Tongue (tissue), 2 donors: ENCODE data around the gene WDR86. TPM values are rescaled to one million over a fixed set of nuclear protein-coding genes. Genes with fewer than 3 reads are reported as not detected.

ENCODE experiments used
- DNase-seq: peaks from one replicate; pipeline ENCODE4 v3.0.0-alpha.2; 2015
- total RNA-seq: library from RNA; depleted of rRNA; stranded (reverse); fragments of >200 nt; gene quantifications from one replicate; pipeline ENCODE4 v1.2.3, GENCODE V29; 2014

The WDR86 gene, protein sequence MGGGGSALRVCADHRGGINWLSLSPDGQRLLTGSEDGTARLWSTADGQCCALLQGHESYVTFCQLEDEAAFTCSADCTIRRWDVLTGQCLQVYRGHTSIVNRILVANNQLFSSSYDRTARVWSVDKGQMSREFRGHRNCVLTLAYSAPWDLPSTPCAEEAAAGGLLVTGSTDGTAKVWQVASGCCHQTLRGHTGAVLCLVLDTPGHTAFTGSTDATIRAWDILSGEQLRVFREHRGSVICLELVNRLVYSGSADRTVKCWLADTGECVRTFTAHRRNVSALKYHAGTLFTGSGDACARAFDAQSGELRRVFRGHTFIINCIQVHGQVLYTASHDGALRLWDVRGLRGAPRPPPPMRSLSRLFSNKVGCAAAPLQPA
- 13.1 TPM for total RNA-seq

- peak; percentile 76 for DNase-seq
Measured at GRCh38 chr7:151409667-151410404, at the start of gene WDR86. Gene WDR86 (minus strand): TSS chr7:151410038. CDS start chr7:151409589, 449 bp downstream.

DNA sequence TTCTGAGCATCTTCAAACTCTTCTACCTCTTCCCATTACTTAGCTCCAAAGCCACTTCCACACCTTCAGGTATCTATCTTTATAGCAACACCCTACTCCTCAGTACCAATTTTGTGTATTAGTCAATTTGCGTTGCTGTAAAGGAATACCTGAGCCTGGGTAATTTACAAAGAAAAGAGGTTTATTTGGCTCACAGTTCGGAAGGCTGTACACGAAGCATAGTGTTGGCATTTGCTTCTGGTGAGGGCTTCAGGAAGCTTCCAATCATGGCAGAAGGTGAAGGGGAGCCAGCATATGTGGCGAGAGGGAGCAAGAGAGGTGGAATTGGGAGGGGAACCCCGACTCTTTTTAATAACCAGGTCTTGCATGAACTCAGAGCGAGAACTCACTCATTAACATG, 47.7 kb upstream of the WDR86 start:
- DNase-seq: no peak

- DNase-seq: no peak
Measured at GRCh38 chr7:151456782-151457181, 46.9 kb upstream of the WDR86 start.

DNA sequence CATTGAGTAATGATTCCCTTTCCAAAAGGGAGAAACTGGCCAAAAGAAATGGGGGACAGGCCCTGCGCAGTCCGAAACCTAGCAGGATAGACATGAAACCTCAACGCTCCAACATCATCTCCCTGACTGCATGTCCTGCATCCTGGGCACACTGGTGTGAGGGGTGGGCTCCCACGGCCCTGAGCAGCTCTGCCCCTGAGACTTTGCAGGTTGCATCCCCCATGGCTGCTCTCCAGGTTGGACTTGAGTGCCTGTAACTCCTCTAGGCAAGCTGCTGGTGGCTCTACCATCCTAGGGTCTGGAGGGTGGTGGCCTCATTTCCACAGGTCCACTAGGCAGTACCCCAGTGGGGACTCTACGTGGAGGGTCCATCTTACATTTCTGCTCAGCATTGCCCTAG, 46.4 kb upstream of the WDR86 start:
- DNase-seq: no peak

DNA sequence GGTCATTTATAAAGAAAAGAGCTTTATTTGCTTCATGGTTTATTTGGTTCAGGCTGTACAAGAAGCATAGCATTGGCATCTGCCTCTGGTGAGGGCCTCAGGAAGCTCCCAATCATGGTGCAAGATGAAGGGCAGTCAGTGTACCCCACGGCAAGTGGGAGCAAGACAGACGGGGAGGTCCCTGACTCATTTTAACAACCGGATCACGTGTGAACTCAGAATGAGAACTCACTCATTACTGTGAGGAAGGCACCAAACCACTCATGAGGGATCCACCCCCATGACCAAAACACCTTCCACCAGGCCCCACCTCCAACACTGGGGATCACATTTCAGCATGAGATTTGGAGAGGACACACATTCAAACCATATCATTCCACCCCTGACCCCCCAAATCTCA, 45.9 kb upstream of the WDR86 start:
- DNase-seq: no peak

GRCh38 chr7:151454932-151455530, 45.2 kb upstream of the WDR86 start:
- no peak for DNase-seq

- no peak for DNase-seq
Measured at GRCh38 chr7:151454305-151454704, 44.5 kb upstream of the WDR86 start.

DNA sequence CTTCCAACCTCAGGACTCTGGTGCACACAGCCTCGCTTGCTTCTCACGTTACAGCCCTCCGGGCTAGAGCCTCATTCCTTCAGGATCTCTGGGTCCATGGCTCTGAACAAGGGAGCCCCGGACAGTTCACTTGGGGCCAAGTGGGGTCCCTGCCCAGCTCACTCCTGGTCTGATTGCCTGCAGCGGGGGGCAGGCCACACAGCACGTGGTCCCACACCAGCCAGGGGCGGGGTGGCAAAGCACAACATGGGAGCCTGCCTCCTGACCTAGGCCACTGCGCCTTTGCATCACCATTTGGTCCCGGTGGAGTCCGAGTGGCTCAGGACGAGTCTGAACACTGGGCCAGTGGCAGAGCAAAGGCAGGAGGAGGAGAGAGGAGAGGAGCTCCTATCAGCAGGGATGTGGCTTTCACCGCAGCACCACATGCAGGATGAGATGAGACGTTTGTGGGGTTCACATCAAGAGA, 43.5 kb upstream of the WDR86 start:
- DNase-seq: no peak

DNA sequence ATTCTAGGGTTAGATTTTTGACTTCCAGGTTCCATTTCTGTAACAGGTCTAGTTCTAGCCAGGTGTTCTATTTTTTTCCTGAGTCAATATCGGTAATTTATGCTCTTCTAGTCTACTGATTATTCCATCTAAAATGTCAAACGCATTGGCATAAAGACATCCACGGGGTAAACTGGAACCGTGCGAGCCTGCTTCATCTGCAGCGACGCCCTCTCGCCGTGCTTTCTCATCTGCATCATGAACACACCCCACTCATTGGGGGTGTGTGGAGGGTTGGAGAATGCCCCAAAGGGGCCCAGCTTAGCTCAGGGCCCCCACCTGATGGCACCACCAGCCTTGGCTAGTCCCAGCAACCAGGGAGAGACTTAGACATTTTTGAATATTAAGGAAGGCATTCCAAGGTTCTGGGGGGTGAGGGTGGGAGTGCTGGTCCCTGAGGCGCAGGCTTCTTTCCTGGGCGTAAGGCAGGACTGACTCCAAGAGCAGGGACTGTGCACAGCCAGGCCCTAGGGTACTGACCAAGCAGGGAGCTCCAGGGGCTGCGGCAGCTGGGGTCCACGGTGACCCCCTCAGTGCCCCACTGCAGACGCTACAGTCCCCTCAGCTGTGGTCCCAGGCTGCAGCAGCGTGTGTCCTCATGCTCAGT, 43.0 kb upstream of the WDR86 start:
- DNase-seq: no peak

GRCh38 chr7:151451626-151452571, 42.1 kb upstream of the WDR86 start:
- DNase-seq: no peak

DNA sequence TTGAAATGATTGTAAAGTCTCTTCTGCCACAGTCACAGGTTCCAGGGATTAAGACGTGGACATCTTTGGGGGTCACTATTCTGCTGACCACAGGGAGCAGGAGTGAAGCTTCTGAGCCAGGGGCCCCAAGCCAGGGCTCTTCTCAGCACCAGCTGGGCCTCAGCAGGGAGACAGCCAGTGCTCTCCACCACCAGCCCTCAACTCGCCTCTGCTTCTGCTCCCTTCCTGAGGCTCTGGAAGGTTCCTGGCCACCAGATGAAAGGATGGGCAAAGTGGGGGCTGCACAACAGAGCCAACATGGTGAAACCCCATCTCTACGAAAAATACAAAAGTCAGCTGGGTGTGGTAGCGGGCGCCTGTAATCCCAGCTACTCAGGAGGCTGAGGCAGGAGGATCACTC, 41.3 kb upstream of the WDR86 start:
- no peak for DNase-seq

DNA sequence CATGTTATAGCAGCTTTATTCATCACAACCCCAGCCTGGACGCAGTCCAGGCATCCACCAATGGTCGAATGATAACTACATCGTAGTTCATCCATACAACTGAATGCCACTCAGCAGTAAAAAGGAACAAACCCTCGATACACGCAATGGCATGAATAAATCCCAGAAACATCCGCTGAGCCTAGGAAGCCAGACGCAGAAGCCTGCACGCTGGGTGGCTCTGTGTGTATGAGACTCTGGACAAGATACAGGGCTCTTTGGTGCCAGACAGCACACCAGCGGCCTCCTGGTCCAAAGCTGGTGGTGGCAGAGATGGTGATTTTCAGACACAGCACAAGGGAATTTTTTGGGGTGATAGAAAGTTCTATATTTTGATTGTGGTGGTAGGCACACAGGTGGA, 40.2 kb upstream of the WDR86 start:
- DNase-seq: no peak

GRCh38 chr7:151448261-151449252, 38.7 kb upstream of the WDR86 start:
- DNase-seq: peak; percentile 80

- DNase-seq: no peak
Measured at GRCh38 chr7:151447901-151448260, 38.0 kb upstream of the WDR86 start.

DNA sequence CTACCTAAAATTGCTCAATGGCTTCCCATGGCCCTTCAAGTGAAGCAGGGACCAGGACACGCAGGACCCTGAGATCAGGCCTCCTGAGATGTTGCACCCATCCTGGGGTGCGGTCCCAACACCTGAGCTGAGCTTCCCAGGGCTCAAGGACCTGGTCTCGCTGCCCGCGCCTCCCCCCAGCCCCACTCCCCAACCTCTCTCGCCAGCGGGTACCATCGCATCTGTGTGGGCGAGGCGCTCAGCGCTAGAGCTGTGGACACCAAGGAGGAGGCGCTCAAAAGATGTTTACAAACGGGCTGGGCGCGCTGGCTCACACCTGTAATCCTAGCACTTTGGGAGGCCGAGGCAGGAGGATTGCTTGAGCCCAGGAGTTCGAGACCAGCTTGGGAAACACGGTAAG, 37.5 kb upstream of the WDR86 start:
- no peak for DNase-seq

DNA sequence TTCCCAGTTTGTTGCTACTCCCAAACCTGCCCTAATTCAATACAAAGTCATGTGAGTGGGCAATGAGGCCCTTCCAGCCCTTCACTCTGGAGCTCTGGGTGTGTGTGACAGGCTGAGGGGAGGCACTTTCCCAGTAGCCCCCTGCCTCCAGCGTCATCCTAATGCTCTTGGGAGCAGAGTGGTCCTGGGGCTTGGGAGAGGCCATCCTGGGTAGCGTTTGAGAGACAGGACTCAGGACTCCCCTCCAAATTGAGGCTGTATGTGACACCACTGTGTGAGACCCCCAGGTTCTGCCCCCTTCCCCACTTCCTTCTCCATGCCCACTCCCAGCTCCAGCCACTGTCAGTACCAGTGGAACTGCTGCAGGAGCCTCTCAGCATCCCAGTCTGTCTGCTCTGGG, 36.6 kb upstream of the WDR86 start:
- no peak for DNase-seq

- no peak for DNase-seq
Measured at GRCh38 chr7:151444632-151445031, 34.8 kb upstream of the WDR86 start.

DNA sequence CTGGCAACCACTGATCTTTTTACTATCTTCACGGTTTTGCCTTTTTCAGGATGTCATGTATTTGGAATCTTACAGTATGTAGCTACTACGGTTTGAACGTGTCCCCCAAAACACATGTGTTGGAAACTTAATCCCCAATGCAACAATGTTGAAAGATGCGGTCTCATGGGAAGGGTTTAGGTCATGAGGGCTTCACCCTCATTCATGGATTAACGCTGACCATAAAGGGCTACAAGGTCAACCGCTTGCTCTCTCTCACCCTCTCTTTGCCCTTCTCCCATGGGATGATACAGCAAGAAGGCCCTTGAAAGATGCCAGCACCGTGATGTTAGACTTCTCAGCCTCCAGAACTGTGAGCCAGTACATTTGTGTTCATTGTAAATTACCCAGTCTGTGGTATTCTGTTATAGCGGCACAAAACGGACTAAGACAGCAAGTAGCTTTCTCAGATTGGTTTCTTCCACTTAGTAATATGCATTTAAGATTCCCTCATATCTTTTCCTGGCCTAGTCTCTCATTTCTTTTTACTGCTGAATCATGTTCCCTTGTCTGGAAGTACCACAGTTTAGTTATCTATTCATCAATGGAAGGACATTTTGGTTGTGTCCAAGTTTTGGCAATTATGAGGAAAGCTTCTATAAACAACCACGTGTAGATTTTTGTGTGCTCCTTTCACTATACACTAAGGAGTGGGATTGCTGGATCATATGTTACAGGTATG, 33.1 kb upstream of the WDR86 start:
- no peak for DNase-seq

- no peak for DNase-seq
Measured at GRCh38 chr7:151440799-151441445, 31.1 kb upstream of the WDR86 start.
